Testis (tissue), 2 donors: ENCODE results near the gene PIEZO2.

Source experiments
- CTCF ChIP-seq, 3 experiments: fragments of 450-650 bp in 2 of 3; fragments of 200-600 bp in 1 of 3; sonication (generic) in 1 of 3; IDR thresholded peaks; one replicate each; pipeline ENCODE4 v1.5.1; 2016 to 2019; ENCODE audit warnings: antibody characterized with exemption in 3 of 3, mild to moderate bottlenecking in 2 of 3, moderate library complexity in 1 of 3
- POLR2A ChIP-seq: fragments of 450-650 bp; IDR thresholded peaks from one replicate; pipeline ENCODE4 v1.6.1; 2017; ENCODE audit warnings: antibody characterized with exemption, mild to moderate bottlenecking, moderate library complexity

- TF ChIP-seq CTCF (IDR thresholded peaks at IDR 0.05) (no peak), POLR2A (no peak)
Observed at GRCh38 chr18:10847907-10848306, 301.5 kb downstream of the PIEZO2 start.
